Panc1 (cell line): ENCODE results near the gene OLIG1. TPM values are rescaled to one million over a fixed set of nuclear protein-coding genes. Genes with fewer than 3 reads are reported as not detected.

ENCODE experiments used
- ATAC-seq: fragments of 200-7000 bp; cut with Tn5 transposase; 2 replicates; pipeline ENCODE4 v1.9.1; 2020; ENCODE audit warnings: mild to moderate bottlenecking, moderate library complexity
- BruUV-seq: library from RNA; stranded (reverse); fragments of 400-500 nt; replicated peaks from 2 replicates; lab custom pipeline; 2021; lab: Mats Ljungman, UMichigan
- CTCF ChIA-PET: fragments of 300-600 bp; sonication (Branson Sonifier 250); formaldehyde crosslinking; loops from one replicate; lab custom pipeline; 2022; ENCODE audit warnings: antibody characterized with exemption; lab: Charles Lee
- POLR2A ChIA-PET: fragments of 300-600 bp; sonication (Branson Sonifier 250); formaldehyde crosslinking; loops from one replicate; lab custom pipeline; 2022; ENCODE audit warnings: antibody characterized with exemption; lab: Charles Lee
- DNase-seq: peaks from one replicate; pipeline ENCODE4 v3.0.0-alpha.2; 2010; ENCODE audit warnings: low read depth, low spot score
- H3K27ac ChIP-seq: 2 replicates; pipeline ENCODE4 v1.5.1; 2011; ENCODE audit warnings: mild to moderate bottlenecking, low read length, inconsistent platforms
- H3K27me3 ChIP-seq: fragments of 200-500 bp; sonication (Bioruptor generic); 2 replicates; pipeline ENCODE4 v1.6.0; 2014; ENCODE audit warnings: low read length, inconsistent platforms; ENCODE audit not compliant: control insufficient read depth, insufficient read depth
- H3K36me3 ChIP-seq: fragments of 200-500 bp; sonication (Bioruptor generic); 2 replicates; pipeline ENCODE4 v1.5.1; 2014; ENCODE audit warnings: inconsistent platforms, mild to moderate bottlenecking, low read length, moderate library complexity; ENCODE audit not compliant: control insufficient read depth, insufficient read depth
- H3K4me1 ChIP-seq: 2 replicates; pipeline ENCODE4 v1.5.1; 2011; ENCODE audit warnings: inconsistent platforms, mild to moderate bottlenecking, low read length, moderate library complexity; ENCODE audit not compliant: control insufficient read depth, insufficient read depth
- H3K4me3 ChIP-seq, 2 experiments: 2 replicates each; pipeline ENCODE4 v1.5.1; 2011 to 2012; ENCODE audit warnings: low read depth in 2 of 2, low read length in 2 of 2, mild to moderate bottlenecking in 2 of 2, inconsistent platforms in 1 of 2, moderate library complexity in 1 of 2
- H3K9me3 ChIP-seq: fragments of 200-500 bp; sonication (Bioruptor generic); 2 replicates; pipeline ENCODE4 v1.5.1; 2014; ENCODE audit warnings: low read depth, mild to moderate bottlenecking, inconsistent platforms, low read length, moderate library complexity; ENCODE audit not compliant: control insufficient read depth, insufficient read depth
- POLR2AphosphoS5 ChIP-seq: IDR thresholded peaks from 2 replicates; pipeline ENCODE4 v1.6.1; 2012; ENCODE audit warnings: mild to moderate bottlenecking, low read depth, low read length, moderate library complexity
- SIN3A ChIP-seq: IDR thresholded peaks from 2 replicates; pipeline ENCODE4 v1.6.1; 2012; ENCODE audit warnings: low read depth, mild to moderate bottlenecking, low read length, moderate library complexity, borderline replicate concordance; ENCODE audit not compliant: insufficient read depth
- TCF7L2 ChIP-seq: IDR thresholded peaks from 2 replicates; pipeline ENCODE4 v1.6.1; 2011; ENCODE audit warnings: mild to moderate bottlenecking, low read depth, low read length, inconsistent platforms
- in situ Hi-C: cut with HindIII; loops from 2 replicates; pipeline ENCODE4 v1.10.0; 2016; ENCODE audit warnings: low sequenced_read_pairs, low pct_unique_long_range_greater_than_20kb
- intact Hi-C: fragments of 100-400 bp; cut with micrococcal nuclease; formaldehyde crosslinking; loops from one replicate; pipeline ENCODE4 v1.10.0; 2022; ENCODE audit not compliant: unreplicated experiment
- total RNA-seq: library from RNA; stranded (reverse); gene quantifications from one replicate; pipeline ENCODE4 v1.2.1, GENCODE V29; 2021; ENCODE audit not compliant: unreplicated experiment
- TF ChIP-seq, protein P1 (sequence below), 2 experiments: IDR thresholded peaks; 2 replicates each; pipeline ENCODE4 v1.6.1; 2011 to 2012; ENCODE audit warnings: low read depth in 2 of 2, control low read depth in 1 of 2, low read length in 1 of 2, mild to moderate bottlenecking in 1 of 2, moderate library complexity in 1 of 2; ENCODE audit not compliant: insufficient read depth in 1 of 2
- TF ChIP-seq, protein P2 (sequence below): fragments of 450-650 bp; IDR thresholded peaks from 2 replicates; pipeline ENCODE4 v1.5.1; 2017; ENCODE audit warnings: mild to moderate bottlenecking

The OLIG1 gene
- total RNA-seq, 1 experiment from 2014 or later, result 0.21 TPM

DNA sequence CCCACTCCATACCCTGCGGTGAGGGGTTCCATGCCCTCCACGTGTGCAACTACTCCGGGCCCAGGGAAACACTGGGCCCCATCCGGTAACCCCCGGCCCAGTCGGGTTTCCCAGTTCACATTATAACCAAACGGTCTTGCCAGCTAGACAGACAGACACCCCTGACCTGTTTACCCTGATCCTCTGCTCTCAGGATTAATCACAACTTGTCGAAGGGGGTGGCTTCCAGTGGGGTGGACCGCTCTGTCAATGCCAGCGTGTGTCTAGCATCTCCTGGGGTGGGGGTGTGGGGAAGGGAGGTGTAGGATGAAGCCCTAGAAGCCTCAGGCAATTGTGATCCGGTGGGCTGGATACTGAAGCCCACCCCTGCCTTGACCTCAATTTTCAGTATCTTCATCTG, 48.8 kb upstream of the OLIG1 start:
- intact Hi-C loops, result no loop called here
- H3K27me3 ChIP-seq, result peaks cover 2% of the 10 kb centered on the region; the same call in 1 of the 2 replicates
- POLR2A ChIA-PET, result no interaction called here

DNA sequence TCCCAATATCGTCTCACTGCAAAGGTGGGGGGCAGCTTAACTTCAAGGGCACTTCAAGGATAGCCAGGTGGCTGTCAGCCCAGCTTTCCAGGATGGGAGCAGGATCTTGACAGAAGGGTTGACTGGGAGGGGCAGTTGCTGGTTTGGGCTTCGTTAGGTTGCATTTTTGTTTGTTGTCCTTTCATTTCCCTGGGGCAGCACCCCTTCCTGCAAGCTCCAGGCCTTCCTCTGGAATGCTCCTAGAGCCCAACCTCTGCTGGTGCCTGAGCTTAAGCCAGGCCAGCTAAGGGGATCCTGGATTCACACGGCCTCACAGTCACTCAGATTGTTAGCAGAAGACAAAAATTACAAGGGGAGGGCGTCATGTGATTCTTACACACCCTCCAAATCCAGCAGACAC, 48.3 kb upstream of the OLIG1 start:
- no peak for ATAC-seq
- no TSS peak for BruUV-seq
- no peak for DNase-seq
- intact Hi-C loops (no loop called here), in situ Hi-C loops (no loop called here)
- ChIA-PET POLR2A (no interaction called here), CTCF (no interaction called here)
- H3K27ac ChIP-seq, result no peak overlapping the region
- TF ChIP-seq SIN3A (no peak), POLR2AphosphoS5 (no peak), TCF7L2 (no peak)
- TF ChIP-seq, protein P1, sequence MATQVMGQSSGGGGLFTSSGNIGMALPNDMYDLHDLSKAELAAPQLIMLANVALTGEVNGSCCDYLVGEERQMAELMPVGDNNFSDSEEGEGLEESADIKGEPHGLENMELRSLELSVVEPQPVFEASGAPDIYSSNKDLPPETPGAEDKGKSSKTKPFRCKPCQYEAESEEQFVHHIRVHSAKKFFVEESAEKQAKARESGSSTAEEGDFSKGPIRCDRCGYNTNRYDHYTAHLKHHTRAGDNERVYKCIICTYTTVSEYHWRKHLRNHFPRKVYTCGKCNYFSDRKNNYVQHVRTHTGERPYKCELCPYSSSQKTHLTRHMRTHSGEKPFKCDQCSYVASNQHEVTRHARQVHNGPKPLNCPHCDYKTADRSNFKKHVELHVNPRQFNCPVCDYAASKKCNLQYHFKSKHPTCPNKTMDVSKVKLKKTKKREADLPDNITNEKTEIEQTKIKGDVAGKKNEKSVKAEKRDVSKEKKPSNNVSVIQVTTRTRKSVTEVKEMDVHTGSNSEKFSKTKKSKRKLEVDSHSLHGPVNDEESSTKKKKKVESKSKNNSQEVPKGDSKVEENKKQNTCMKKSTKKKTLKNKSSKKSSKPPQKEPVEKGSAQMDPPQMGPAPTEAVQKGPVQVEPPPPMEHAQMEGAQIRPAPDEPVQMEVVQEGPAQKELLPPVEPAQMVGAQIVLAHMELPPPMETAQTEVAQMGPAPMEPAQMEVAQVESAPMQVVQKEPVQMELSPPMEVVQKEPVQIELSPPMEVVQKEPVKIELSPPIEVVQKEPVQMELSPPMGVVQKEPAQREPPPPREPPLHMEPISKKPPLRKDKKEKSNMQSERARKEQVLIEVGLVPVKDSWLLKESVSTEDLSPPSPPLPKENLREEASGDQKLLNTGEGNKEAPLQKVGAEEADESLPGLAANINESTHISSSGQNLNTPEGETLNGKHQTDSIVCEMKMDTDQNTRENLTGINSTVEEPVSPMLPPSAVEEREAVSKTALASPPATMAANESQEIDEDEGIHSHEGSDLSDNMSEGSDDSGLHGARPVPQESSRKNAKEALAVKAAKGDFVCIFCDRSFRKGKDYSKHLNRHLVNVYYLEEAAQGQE (IDR thresholded peaks at IDR 0.05; ENCODE audit: insufficient read depth in 1 of 2, low read depth in 2 of 2, low read length in 1 of 2), result no peak
- TF ChIP-seq, protein P2, sequence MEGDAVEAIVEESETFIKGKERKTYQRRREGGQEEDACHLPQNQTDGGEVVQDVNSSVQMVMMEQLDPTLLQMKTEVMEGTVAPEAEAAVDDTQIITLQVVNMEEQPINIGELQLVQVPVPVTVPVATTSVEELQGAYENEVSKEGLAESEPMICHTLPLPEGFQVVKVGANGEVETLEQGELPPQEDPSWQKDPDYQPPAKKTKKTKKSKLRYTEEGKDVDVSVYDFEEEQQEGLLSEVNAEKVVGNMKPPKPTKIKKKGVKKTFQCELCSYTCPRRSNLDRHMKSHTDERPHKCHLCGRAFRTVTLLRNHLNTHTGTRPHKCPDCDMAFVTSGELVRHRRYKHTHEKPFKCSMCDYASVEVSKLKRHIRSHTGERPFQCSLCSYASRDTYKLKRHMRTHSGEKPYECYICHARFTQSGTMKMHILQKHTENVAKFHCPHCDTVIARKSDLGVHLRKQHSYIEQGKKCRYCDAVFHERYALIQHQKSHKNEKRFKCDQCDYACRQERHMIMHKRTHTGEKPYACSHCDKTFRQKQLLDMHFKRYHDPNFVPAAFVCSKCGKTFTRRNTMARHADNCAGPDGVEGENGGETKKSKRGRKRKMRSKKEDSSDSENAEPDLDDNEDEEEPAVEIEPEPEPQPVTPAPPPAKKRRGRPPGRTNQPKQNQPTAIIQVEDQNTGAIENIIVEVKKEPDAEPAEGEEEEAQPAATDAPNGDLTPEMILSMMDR, result no peak
- H3K27me3 ChIP-seq, result peaks cover 2% of the 10 kb centered on the region; the same call in 1 of the 2 replicates
- no peaks in the 10 kb centered on the region for H3K36me3 ChIP-seq
- no peaks in the 10 kb centered on the region for H3K4me1 ChIP-seq
- H3K4me3 ChIP-seq, result no peak overlapping the region
- no peaks in the 10 kb centered on the region for H3K9me3 ChIP-seq

More for the DNA sequence above, 48.8 kb upstream of the OLIG1 start:
- TF ChIP-seq POLR2AphosphoS5 (no peak), SIN3A (no peak), TCF7L2 (no peak)
- TF ChIP-seq, protein P2, result no peak
- TF ChIP-seq, protein P1 (IDR thresholded peaks at IDR 0.05; ENCODE audit: insufficient read depth in 1 of 2, low read depth in 2 of 2, low read length in 1 of 2), result no peak
- in situ Hi-C loops, result no loop called here
- ATAC-seq, result no peak
- Histone ChIP-seq H3K4me1 (no peaks in the 10 kb centered on the region), H3K27ac (no peak overlapping the region), H3K4me3 (no peak overlapping the region), H3K9me3 (no peaks in the 10 kb centered on the region), H3K36me3 (no peaks in the 10 kb centered on the region)
- CTCF ChIA-PET, result no interaction called here
- no TSS peak for BruUV-seq
- no peak for DNase-seq
